Kidney capillary endothelial cell (primary cell): ENCODE data around the gene CFD.
"Not testable (repeated sequence)": the region's sequence is repeated elsewhere in the genome, so short reads cannot be mapped to it uniquely, and the experiment has no call there.

Experiments
- DNase-seq: peaks from one replicate; pipeline ENCODE4 v3.0.0-alpha.2; 2018; ENCODE audit warnings: low spot score

CFD gene

DNA sequence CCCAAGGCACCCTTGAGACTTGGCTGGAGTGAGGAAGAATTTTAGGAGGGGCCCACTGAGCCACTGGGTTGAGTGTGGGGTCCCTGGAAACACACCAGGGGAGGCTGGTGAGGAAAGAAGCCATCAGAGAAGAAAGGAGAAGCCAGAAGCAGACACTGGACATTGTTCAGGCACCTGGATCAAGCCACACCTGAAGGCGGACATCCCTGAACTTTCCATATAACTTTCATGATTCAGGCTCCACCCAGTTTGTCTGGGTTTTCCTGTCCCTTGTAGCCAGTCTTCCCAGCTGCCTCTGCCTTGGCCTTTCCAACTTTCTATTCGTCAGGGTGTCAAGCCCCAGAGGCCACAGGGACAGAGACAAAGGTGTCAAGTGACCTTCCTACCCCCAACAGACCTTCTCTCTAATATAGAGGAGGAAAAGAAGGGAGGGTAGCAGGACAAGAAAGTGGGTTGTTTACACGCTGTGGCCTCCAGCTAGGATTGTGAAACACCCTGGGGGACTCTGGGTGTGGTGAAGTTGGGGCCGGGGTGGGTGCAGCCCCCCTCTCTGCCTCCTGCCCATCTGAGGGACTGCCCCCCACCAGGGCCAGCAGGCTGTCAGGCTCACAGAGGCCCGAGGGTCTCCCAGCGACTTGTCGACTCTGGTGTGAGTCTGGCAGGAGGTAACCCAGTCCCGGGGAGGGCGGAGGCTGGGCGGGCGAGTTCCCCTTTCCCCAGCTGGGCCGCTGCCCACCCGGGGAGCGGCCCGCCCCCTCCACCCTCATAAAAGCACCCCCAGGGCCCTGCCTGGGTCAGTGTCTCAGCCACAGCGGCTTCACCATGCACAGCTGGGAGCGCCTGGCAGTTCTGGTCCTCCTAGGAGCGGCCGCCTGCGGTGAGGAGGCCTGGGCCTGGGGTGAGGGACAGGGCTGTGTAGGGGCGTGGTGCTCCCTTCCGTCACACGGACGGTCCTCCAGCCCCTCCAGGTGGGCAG, at the start of gene CFD:
CFD (plus strand) TSS at position 797 of the 976 bp plus-strand sequence; CDS start at position 823, 26 bp downstream.
- no peak for DNase-seq

DNA sequence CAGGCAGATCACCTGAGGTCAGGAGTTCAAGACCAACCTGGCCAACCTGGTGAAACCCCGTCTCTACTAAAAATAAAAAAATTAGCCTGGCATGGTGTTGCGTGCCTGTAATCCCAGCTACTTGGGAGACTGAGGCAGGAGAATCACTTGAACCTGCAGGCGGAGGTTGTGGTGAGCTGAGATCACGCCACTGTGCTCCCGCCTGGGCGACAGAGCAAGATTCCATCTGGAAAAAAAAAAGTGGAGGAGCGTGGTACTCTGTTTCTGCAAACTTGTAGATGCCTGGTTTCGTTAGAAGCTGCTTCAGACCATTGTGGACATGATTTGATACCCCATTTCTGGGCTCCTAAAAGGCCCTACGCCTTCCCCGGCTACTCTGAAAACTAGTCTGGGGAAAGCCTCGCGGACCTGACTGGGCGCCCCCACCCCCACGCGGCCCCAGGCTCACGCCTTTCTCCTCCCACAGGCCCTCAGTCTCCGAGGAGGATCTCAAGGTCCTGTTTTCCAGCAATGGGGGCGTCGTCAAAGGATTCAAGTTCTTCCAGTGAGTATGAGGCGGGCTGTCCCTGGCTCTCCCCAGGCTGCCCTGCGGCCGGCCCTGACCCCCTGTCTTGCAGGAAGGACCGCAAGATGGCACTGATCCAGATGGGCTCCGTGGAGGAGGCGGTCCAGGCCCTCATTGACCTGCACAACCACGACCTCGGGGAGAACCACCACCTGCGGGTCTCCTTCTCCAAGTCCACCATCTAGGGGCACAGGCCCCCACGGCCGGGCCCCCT, 49.2 kb upstream of the CFD start:
- no peak for DNase-seq

DNA sequence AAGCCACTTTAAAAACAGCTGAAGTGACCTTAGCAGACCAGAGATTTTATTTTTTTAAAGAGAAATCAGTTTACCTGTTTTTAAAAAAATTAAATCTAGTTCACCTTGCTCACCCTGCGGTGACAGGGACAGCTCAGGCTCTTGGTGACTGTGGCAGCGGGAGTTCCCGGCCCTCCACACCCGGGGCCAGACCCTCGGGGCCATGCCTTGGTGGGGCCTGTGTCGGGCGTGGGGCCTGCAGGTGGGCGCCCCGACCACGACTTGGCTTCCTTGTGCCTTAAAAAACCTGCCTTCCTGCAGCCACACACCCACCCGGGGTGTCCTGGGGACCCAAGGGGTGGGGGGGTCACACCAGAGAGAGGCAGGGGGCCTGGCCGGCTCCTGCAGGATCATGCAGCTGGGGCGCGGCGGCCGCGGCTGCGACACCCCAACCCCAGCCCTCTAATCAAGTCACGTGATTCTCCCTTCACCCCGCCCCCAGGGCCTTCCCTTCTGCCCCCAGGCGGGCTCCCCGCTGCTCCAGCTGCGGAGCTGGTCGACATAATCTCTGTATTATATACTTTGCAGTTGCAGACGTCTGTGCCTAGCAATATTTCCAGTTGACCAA, 48.5 kb upstream of the CFD start:
- no peak for DNase-seq

DNA sequence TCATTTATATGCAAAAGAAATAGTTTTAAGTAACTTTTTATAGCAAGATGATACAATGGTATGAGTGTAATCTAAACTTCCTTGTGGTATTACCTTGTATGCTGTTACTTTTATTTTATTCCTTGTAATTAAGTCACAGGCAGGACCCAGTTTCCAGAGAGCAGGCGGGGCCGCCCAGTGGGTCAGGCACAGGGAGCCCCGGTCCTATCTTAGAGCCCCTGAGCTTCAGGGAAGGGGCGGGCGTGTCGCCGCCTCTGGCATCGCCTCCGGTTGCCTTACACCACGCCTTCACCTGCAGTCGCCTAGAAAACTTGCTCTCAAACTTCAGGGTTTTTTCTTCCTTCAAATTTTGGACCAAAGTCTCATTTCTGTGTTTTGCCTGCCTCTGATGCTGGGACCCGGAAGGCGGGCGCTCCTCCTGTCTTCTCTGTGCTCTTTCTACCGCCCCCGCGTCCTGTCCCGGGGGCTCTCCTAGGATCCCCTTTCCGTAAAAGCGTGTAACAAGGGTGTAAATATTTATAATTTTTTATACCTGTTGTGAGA, 47.9 kb upstream of the CFD start:
- no peak for DNase-seq

DNA sequence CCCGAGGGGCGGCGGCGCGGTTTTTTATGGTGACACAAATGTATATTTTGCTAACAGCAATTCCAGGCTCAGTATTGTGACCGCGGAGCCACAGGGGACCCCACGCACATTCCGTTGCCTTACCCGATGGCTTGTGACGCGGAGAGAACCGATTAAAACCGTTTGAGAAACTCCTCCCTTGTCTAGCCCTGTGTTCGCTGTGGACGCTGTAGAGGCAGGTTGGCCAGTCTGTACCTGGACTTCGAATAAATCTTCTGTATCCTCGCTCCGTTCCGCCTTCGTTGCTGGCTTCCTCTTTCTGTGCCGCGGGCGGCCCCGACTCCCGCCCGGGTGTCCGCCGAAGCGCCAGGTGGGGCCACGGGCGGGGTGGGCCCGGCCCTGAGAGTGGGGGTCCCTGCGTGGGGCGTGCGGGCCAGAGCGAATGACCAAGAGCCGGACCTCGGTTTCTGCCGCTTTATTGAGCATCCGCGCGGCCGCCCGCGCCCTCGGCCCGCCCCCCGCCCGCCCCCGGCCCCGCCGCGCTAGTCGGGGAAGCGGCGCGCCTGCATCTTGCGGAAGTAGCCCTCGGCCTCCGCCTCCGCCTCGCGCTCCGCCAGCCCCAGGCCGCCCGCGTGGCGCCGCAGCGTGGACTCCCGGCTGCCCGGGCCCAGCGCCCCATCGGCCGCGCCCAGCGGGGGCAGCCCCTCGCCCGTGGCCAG, 47.3 kb upstream of the CFD start:
- DNase-seq = no peak

DNA sequence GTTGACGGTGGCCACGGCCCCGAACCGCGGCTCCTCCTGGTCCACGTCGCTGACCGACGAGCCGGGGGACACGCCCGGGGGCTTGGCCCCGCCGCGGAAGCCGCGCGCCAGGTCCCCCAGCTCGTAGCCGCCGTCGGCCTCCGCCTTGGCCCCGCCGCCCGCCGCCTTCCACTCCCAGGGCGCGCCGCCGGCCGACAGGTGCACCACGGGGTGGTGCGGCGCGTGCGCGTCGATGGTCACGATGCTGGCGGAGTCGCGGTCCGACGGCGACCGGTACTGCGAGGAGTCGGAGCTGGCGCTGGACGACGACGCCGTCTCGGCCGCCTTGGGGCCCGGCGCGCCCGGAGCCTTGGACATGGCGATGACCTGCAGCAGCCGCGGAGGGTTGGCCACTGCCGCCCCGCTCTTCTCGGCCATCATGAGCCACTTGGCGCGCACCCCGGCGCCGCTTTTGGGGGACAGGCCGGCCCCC, 46.7 kb upstream of the CFD start:
- DNase-seq = no peak

DNA sequence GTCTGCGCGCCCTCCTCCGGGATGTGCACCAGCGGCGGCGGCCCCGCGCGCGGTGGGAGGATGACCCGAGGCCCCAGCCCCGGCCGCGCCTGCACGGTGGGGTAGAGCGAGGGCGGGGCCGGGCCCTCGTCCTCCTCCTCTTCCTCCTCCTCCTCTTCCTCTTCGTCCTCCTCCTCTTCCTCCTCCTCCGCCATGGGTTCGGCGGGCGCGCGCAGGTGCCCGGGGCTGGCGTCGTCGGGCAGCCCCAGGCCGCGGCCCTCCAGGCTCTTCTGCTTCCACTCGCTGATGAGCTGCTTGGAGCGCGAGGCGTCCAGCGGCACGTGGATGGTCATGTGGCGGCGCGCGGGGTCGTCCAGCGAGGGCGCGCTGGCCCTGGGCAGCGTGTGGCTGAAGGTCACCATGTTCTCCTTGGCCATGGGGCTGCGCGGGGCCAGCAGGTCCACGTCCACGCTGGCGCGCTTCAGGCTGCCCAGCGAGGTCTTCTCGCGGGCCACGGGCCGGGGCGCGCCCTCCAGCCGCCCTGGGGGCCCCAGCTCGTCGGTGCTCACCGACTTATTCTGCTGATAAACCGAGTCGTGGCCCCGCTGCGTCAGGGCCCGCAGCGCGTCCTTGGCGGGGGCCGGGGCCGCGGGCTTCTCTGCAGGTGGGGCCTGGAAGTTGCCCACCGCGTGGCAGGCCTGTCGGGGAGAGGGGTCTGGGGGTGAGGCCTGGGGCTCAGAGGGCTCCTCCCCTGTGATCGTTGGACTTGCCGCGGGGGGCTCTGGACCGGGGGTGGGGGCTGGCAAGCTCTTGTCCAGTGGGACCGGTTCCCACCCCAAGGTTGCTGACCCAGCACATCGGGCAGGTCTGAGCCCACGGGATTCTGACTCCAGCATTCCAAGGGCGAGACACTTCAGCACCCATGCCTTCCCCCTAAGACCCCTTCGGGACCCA, 46.0 kb upstream of the CFD start:
- DNase-seq = no peak

DNA sequence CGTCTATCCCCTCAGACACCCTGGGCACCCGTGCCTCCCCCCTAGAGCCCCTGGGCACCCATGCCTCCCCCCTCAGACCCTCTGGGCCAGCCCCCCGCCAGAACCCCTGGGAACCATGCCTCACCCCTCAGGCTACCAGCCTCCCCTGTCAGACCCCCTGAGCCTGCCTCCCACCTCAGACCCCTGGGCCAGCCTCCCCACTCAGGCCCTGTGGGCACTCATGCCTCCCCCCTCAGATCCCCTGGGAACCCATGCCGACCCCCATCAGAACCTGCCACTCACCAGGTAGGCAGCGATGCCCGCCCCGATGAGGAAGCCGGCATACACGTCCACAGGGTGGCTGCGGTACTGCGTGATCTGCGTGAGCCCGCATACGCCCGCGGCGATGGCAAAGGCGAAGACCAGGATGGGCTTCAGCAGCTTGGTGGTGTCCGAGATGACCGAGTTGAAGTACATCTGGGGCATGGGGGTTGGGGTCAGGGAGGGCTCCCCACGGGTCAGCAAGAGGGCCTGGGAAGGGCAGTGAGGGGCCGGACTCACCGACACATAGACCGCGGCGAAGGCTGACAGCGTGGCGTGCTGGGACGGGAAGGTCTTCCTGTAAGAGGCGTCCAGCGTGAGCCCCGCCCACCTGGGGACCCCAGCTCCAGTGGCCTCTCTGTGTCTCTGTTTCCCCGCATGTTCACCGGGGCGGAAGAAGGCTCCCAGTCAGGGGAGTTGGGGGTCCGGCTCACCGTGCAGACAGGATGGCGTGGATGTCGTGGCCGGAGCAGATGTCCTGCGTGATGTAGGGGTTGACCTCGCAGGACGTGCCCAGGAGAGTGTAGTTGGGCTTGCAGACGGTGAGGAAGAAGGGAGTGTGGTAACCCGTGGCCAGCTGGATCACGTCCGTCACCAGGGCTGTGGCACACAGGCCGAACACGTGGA, 45.0 kb upstream of the CFD start:
- DNase-seq = no peak

DNA sequence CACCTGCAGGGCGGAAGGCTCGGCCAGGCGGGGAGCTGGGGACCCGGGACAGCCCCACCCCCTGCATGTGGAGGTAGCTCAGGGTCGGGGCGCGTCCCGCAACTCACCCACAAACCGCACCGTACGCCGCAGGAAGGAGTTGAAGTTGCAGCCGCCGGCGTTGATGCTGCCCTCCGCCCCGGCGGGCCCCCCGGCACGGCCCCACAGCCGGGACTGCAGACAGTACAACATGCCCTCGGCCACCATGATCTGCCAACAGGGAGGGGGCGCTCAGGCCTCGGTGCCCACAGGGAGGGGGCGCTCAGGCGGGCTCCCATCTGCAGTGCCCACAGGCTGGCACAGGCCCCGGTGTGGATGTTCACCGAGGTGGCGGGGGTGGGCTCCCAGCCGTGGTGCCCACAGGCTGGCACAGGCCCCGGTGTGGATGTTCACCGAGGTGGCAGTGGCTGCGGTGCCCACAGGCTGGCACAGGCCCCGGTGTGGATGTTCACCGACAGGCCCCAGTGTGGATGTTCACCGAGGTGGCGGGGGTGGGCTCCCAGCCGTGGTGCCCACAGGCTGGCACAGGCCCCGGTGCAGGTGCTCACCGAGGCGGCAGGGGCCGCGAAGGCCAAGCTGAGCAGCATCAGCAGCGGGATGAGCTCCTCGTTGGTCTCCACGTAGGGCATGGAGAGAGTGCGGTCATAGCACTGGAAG, 44.2 kb upstream of the CFD start:
- no peak for DNase-seq

DNA sequence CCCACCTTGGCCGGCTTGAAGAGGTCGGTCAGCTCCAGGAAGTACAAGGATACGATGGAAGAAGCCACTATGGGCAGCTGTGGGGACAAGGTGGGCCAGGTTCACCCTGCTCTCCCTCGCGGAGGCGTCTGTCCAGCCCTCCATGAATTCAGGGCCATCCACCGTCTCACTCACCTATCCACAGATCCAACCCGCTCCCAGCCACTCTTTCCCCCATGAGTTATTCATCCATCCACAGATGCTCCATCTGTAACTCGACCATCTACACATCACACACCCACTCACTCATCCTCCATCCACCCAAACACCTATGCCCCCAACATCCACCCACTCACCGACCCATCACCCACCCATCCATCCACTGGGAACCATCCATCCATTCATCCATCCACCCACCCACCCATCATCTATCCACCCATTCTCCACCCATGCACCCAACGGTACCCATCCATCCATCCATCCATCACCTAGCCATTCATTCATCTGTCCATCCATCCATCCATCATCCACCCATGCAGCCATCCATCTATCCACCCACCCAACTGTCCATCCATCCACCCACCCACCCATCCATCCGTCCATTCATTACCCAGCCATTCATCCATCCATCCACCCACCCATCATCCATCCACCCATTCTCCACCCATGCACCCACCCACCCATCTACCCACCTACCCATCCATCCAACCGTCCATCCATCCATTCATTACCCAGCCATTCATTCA, 43.5 kb upstream of the CFD start:
- DNase-seq = no peak

DNA sequence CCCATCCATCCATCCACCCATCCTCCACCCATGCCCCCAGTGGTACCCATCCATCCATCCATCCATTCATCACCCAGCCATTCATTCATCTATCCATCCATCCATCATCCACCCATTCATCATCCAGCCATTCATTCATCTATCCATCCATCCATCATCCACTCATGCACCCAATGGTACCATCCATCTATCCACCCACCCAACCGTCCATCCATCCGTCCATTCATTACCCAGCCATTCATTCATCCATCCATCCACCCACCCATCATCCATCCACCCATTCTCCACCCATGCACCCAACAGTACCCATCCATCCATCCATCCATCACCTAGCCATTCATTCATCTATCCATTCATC, 43.0 kb upstream of the CFD start:
- DNase-seq = no peak

DNA sequence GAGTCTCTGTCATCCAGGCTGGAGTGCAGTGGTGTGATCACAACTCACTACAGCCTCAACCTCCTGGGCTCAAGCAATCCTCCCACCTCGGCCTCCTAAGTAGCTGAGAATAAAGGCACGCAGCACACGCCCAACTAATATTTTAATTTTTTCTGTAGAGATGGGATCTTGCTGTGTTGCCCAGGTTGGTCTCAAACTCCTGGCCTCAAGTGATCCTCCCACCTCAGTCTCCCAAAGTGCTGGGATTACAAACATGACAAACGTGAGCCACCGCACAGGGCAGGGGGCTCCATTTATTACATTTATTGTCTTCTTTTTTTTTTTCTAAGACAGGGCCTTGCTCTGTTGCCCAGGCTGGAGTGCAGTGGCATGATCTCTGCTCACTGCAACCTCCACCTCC, 39.3 kb upstream of the CFD start:
- not testable (repeated sequence) for DNase-seq

DNA sequence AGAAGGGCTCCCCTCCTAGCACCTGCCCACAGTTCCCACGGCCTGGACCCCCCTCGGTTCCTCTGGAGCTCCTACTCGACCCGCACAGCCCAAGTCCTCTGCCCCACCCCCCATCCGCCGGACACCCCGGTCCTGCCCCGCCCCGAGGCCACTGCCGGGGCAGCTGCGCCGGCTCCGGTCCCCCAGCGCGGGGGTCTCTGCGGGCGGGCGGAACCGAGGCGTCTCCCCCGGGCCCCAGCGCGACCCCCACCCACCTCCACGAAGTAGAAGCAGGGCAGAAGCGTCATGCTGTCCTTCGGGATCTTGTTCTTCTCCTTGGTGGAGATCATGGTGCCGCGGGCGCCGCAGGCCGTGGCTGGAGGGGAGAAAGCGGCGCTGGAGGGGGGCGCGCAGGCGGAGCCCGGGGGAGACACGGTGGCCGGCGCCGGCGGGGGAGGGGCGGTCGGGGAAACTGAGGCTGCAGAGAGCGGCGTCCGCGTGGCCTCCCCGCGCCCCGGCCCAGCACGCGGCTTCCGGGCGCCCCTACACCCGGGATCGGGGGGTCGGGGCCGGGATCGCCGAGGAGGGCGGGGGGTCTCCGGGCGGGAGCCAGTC, 38.1 kb upstream of the CFD start:
- no peak for DNase-seq

DNA sequence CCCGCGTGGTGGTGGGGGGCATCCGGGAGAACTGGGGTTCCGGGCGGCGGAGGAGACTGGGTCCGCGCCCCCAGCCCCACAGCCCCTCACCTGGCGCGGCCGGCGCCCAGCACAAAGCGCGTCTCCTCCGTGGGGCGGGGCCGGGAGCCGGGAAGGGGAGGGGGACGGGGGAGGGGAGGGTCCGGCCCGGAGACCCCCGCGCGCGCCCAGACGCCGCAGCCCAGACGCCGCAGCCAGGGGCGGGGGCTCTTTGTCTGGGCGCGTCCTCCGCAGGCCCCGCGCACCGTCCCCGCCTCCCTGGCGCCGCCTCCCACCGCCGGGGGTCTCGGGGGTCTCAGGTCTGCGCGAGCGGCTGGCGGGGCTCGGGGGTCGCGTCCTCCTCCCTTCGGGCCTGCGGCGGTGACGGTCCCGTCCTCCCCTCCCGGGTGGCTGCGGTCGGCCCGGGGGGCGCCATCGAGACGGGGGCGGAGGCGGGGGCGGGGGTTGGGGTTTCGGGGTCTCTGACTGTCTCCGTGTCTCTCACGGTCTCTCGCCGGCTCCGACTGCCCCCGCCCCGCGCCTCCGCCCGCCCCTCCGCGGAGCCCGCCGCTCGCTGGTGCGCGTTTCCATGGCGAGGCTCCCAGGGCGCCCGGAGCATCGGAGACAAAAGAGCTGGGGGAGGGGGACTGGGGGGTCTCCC, 37.5 kb upstream of the CFD start, which contains the start of gene PLPPR3:
PLPPR3 (minus strand) TSS at position 131 of the 679 bp plus-strand sequence. CDS start 396 bp downstream, outside the sequence.
- no peak for DNase-seq

DNA sequence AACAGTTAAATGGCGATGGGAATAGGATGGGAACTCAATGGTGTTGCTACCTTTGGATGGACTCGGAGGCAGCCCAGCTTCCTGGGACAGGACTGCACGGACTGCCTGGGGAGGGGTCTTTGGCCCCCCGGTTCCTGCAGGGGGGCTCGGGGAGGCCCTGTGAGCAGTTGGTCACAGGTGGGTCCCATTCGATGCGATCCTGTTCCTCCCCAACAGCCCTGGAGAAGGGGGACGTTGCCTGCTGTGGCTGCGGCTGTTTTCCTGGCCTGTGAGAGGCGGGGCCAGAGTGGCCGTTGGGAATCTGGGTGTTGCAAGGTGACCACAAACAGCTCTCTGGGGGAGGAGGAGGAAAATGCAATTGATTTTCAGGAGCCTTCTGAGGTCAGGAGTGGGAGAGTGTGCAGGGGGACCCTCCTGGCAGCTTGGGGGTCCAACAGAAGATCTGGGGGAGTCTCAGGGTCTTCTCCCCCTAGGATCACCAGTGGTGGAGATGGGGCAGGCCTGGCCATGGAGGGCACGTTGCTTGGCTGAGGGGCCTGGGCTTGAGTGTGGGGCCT, 35.8 kb upstream of the CFD start:
- DNase-seq = no peak

DNA sequence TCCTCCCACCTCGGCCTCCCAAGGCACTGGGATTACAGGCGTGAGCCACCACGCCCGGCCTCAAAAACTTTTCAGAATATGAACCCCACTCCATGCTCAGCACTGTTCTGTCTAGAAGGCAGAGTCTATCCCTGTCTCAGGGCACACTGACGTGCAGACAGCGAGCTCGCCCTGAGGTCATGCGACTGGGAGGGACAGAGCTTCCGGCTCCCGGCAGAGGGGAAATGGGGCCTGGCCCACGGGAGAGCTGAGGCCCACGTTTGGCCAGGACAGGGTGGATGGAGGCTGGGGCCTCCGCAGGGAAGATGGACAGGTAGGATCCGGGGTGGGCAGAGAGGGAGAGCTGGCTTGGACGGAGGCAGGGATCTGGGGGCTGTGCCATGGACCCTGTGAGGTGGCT, 34.6 kb upstream of the CFD start:
- DNase-seq = no peak
